HG03342 (cell line): ENCODE data around the gene CPA2.
"Not testable (repeated sequence)": the region's sequence is repeated elsewhere in the genome, so short reads cannot be mapped to it uniquely, and the experiment has no call there.

ENCODE experiments used
- ATAC-seq: cut with Tn5 transposase; IDR thresholded peaks from one replicate; pipeline ENCODE4 v1.9.1; 2021; ENCODE audit warnings: mild to moderate bottlenecking, moderate library complexity; ENCODE audit not compliant: unreplicated experiment

The CPA2 gene

DNA sequence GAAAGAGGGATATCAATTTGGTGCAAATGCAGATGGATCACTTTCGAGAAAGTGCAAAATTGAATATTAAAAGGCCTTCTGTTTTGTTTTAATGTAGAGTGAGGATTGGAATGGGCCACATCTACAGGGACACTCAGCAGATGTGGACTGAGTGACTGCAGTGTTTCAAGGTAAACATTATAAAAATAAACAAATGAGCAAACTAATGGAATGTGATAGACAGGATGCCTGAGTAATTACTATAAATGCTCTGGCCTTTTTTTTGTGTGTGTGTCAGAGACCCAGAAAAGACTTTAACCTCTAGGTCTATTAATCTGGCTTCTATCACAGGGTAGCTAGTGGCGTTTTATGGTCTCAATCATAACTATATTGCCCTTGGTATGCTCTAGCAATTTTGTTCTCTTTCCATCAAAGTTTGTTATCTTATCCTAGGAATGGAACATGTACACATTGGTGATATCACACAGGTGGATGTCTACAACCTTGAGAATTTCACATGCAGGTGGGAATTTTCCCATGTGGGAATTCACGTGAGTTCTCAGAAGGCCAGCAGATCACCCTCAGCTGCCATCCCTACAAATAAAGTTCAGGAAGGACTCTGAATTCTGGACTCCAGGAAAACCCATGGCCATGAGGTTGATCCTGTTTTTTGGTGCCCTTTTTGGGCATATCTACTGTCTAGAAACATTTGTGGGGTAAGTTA is at the start of gene CPA2:
Gene CPA2 (plus strand): TSS at position 606 of the 703 bp plus-strand sequence. CDS start 19 bp downstream, at position 625.
- no peak for ATAC-seq

DNA sequence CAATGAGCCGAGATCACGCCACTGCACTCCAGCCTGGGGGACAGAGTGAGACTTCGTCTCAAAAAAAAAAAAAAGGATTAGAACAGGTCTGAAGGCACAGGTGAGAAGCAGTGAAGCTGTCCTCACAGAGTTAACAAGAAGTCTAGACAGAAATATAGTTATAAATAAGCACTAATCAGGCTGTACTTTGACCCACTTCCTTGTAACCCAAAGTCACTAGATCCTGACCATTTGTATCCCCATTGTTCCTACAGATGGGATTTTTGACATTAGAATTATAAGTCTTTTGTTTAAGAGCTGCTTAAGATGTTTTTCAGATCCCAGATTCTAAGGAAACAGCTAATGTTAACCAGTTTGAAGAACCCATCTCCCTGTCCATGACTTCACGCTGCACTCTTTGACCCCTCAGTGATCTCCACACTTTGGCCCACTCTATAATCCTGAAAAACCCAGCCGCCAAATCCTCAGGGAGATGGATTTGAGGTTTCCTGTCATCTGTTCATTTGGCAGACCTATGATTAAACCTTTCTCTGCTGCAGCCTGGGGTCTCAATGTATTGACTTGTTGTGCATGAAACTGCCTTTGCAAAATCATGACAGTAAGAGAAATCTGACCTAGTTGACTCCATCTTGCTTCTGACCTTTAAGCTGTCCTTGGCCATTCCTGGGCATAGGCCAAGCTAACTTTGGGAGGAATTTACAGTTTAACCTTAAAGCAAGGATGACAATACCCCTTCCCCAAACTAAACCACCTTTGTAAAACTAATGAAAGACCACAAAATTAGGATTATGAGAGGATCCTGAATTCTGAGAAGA is 47.6 kb upstream of the CPA2 start:
- no peak for ATAC-seq

DNA sequence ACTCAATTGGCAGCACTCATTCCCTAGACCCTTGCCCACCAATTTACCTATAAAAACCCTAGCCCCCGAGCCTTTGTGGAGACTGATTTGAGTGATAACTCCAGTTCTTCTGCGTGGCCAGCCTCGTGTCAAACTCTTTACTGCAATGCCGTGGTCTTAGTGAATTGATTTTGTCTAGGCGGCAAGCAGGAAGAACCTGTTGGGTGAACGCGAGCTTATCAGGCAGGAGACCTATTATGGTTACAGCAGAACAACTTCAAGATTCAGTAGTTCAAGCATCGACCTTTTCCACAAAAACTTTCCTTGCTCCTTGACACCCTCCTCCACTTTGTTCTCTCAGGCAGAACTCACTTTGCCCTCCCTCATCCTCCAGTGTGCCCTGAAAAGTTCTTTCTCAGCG is 46.8 kb upstream of the CPA2 start:
- ATAC-seq: no peak

DNA sequence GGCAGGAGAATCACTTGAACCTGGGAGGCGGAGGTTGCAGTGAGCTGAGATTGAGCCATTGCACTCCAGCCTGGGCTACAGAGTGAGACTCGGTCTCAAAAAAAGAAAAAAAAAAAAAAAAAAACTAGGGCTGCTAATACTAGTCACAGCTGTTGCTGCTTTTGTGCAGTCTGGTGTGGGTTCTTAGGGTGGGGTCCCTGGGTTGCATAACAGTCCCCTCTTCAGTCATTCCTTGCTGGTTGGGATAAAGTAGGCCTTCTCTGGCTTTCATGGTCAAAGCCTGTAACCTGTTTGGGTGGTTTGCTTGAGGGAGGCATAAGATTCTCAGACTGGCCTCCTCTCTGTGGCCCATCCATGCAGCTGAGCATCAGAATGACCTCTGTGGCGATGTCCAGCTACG is 44.9 kb upstream of the CPA2 start:
- no peak for ATAC-seq

DNA sequence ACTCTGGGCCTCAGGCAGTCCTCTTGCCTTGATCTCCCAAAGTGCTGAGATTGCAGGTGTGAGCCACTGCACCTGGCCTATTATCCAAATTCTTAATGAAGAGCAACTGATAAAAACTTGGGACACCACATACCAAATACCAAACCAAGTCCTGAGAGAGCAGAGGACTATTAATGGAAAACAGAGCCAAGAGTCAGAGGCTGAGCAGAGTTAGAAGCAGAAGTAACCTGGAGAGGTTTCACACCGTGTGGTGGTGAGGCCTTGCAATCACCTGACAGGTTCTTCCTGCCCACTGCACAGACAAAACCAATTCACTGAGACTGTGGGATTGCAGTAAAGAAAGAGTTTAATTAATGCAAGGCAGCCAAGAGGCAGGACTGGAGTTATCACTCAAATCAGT is 43.0 kb upstream of the CPA2 start:
- ATAC-seq: no peak

DNA sequence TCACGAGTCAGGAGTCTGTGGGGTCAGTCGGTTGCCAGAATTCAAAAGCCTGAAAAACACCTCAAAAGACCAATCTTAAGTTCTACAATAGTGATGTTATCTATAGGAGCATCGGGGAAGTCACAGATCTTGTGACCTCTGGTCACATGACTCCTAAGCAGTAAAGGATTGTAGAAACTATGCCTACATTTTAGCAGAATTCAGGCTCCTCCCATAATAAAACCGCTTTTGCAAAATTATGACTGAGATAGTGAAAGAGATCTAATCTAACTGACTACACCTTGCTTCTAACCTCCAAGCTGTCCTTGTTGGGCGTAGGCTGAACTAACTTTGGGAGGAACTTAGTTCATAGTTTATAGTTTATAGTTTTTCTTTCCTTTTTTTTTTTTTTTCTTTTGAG is 42.5 kb upstream of the CPA2 start:
- no peak for ATAC-seq

DNA sequence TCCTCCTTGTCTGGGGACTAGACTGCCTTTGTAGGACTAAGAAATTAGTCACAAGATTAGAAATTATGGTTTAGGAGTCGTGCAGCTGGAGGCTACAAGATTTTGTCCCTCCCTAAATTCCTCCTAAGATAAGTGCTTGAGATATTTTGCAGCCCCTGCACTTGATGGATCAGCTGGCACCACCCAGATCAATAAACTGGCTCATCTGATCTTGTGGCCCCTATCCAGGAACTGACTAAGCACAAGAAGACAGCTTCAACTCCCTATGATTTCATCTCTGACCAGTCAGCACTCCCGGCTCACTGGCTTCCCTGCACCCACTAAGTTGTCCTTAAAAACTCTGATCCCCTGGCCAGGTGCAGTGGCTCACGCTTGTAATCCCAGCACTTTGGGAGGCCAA is 41.7 kb upstream of the CPA2 start:
- ATAC-seq: not testable (repeated sequence)

DNA sequence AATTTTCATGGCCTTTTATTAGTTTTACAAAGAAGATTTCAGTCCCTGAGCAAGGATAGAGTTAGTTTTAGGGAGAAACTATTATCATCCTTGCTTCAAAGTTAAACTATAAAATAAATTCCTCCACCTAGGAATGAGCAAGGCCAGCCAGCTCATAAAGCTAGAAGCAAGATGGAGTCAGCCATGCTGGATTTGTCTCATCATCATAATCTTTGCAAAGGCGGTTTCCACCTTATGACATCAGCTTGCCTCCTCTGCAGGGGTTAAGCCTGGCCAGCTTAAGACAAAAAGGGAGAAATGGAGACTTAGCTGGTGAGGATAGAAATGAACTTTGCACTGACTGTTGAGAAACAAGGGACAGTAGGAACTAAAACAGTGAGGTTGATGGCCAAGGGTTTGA is 40.3 kb upstream of the CPA2 start:
- ATAC-seq: no peak

DNA sequence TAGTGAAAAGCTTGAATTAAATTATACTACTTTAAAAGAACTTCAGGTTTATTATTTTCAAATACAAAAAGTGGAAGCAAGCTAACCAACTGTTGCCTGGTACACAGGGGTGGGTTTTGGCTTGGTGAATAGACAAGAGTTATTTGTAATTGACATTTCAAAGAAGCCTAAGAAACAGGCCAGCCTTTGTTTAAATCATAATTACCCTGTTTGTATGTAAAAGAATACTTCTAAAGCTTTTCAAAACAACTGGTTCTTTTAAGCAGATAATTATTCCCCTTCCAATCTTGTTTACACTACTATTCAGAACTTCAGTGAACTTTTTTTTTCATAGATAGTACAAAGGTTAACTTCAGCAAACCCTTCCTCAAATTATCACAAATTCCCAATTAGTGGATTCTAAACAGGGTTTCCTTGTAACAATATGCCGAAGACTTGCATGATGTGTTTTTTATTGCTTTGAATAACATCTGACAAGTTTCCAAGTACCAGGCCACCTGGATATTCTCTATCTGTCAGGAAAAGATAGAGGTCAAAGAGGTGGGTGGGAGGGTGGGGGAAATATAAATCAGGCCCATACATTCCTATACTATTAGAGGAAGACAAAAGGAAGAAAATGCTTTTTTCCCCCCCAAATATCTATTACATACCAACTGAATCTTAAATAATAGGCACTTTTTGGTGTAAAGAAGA is 38.6 kb upstream of the CPA2 start:
- no peak for ATAC-seq

DNA sequence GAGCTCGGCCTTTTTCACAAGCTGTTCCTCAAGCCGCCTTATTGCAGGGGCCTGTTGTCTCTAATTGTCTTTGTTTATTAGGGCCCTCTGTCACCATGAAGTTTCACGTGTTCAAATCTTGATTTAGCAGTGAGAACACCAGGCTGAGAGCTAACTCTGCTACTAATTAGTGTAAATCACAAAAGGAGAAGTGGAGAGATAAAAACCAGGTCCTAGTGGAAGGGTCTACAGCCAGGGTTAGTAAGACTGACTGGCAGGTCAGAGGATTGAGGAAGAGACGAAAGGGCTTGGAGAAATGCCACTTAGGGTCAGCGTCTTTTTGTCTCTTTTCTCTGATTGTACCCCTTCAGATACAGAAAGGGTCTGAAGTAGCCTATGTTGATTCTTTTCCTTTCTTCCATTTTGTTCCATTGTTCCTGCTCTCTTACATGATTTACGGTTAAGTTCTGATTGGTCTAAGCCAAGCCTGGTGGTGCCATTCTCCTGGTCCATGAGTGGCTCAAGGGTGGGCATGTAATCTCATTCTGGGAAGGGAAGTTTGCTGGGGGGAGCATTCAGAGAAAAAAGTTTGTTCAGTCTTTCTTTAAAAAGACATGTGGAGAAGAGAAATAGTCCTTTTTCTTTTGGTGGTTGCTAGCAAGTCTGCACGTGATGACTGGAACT is 37.7 kb upstream of the CPA2 start:
- no peak for ATAC-seq

DNA sequence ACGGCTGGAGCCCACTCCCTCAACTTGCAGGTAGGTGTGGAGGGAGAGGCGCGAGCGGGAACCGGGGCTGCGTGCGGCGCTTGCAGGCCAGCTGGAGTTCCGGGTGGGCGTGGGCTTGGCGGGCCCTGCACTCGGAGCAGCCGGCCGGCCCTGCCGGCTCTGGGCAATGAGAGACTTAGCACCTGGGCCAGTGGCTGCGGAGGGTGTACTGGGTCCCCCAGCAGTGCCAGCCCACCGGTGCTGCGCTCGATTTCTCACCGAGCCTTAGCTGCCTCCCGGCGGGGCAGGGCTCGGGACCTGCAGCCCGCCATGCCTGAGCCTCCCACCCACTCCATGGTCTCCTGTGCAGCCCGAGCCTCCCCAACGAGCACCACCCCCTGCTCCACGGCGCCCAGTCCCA is 36.7 kb upstream of the CPA2 start:
- ATAC-seq: not testable (repeated sequence)

DNA sequence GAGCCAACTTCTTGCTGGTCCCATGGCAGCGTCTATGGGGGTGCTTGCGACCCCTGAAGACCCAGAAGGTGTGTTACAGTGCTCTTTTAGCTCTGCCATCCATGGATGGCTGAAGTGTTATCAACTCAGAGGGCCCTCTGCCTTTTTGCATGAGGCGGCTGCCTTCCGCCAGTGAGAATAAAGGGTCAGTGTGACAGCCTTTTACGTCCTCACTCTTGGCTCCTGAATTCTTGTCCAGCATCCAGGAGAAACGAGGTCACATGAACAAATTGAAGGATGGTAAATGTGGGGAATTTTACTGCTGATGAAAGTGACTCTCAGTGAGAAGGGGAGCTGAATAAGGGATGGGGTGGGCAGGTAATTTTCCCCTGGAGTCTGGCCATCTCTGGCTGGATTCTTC is 34.9 kb upstream of the CPA2 start:
- no peak for ATAC-seq

DNA sequence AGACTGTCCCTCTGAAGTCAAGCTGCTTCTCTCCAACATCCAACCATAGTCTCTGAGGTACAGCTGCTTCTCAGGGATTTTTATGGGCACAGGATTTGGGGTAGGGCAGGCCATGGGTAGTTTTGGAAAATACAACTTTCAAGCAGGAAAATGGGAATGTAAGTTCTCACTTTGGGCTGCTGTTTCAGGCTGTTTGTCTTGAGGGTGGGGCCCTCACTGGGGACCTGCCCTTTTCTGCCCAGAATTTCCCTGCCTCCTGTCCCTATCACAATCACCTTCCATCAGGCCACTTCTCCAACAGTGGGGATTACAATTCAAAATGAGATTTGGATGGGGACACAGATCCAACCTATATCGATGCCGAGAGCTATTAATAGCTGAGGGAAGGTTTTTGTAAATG is 34.5 kb upstream of the CPA2 start:
- no peak for ATAC-seq

DNA sequence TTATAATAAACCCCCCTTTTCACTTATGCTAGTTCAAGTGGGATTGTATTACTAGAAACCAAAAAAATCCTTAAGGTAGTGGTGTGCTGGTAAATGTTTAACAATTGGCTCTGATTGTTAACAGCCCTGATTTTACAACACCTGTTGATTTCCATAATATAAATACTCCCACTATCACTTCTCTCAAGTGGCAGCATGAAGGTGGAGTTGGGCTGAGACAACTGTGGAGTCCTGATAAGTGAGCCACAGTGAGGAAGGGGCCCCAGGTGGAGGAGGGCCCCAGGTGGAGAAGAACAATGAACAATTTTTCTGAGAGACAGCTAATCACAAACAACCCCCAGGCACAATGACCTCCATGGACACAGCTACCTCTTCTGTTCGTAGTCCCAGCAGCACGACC is 32.6 kb upstream of the CPA2 start:
- ATAC-seq: no peak

DNA sequence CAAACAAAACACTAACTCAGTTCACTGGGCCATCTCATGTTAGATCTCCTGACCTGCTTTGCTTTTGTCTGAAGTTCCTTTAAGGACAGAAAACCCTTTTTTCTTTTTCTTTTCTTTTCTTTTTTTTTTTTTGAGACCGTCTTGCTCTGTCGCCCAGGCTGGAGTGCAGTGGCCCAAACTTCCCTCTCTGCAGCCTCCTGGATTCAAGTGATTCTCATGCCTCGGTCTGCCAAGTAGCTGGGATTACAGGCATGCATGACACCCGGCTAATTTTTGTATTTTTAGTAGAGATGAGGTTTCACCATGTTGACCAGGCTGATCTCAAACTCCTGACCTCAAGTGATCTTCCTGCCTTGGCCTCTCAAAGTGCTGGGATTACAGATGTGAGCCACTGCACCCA is 30.3 kb upstream of the CPA2 start:
- not testable (repeated sequence) for ATAC-seq

DNA sequence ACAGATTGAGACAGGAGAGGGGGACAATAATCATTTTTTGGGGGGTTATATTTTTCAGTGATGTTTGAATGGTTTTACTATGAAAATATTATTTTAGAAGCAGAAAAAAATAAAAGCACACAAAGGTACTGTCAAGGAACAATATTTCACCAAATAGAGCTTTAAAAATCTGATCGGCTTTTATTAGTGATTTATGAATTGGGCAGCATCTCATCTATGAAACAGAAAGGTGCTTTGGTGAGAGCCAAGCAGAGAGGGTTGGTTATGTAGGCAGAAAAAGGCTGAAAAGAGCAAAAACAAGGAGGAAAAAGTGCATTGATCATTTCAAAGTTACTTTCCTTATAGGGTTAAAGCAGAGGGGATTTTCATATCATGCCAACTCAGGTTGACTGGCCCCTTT is 26.4 kb upstream of the CPA2 start:
- no peak for ATAC-seq

DNA sequence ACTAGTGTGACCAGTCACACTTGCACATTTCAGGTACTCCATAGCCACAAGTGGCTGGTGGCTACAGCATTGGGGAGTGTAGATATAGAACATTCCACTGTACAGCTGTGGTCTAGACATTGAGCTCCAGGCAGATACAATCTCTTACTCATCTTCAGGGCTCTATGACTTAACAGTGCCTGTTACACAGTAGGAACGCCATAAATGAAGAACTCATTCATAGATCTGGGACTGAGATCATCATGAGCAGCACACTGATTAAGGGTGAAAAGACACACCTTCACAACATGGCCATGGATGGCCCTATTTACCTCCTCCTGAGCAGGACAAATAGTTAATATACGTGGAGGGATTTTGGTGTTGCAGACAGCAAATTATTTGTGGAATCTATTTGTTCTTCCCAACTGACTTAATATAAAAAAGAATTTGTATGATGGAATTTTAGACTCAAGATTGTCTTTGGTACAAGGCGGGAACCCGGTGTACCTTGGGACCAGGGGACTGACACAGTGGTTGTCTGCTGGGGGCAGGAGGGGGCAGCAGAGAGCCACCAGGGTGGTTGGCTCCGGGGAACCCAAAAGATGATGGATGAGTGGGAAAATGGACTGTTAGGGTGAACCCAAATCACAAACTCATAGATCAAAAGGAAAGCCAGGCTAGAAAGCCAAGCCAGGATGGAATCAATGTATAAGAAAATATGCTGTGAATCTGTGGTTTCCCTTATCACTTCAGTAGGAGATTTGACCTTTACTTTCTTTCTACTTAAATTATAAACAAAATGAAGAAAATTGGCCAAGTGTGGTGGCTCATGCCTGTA is 24.3 kb upstream of the CPA2 start:
- ATAC-seq: peak; percentile 65

DNA sequence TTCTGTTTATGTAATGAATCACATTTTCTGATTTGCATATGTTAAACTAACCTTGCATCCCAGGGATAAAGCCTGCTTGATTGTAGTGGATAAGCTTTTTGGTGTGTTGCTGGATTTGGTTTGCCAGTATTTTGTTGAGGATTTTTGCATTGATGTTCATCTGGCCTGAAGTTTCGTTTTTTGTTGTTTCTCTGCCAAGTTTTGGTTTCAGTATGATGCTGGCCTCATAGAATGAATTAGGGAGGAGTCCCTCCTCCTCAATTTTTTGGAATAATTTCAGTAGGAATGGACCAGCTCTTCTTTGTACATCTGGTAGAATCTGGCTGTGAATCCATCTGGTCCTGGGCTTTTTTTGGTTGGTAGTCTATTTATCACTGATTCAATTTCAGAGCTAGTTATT is 23.2 kb upstream of the CPA2 start:
- ATAC-seq: not testable (repeated sequence)

DNA sequence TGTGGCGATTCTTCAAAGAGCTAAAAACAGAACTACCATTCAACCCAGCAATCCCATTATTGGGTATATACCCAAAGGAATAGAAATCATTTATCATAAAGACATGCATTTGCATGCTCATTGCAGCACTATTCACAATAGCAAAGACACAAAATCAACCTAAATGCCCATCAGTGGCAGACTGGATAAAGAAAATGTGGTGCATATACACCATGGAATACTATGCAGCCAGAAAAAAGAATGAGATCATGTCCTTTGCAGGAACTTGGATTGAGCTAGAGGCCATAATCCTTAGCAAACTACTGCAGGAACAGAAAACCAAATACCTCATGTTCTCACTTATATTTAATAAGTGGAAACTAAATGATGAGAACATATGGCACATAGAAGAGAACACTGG is 20.2 kb upstream of the CPA2 start:
- ATAC-seq: not testable (repeated sequence)

DNA sequence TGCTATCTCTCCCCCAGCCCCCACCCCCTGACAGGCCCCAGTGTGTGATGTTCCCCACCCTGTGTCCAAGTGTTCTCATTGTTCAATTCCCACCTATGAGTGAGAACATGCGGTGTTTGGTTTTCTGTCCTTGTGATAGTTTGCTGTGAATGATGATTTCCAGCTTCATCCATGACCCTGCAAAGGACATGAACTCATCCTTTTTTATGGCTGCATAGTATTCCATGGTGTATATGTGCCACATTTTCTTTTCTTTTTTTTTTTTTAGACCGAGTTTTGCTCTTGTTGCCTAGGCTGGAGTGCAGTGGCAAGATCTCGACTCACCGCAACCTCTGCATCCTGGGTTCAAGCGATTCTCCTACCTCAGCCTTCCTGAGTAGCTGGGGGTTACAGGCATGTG is 17.8 kb upstream of the CPA2 start:
- ATAC-seq: not testable (repeated sequence)
